Astrocyte (in vitro differentiated cells and primary cell): ENCODE measurements around the gene CNTN1.

Experiments
- EZH2 ChIP-seq: IDR thresholded peaks from 2 replicates; pipeline ENCODE4 v1.6.1; 2012; ENCODE audit warnings: mild to moderate bottlenecking, low read length, inconsistent platforms; ENCODE audit not compliant: insufficient read depth
- TF ChIP-seq, protein P1 (sequence below): IDR thresholded peaks from 2 replicates; pipeline ENCODE4 v1.5.1; 2011; ENCODE audit warnings: low read depth, mild to moderate bottlenecking, inconsistent platforms, low read length, moderate library complexity; ENCODE audit not compliant: insufficient read depth

DNA sequence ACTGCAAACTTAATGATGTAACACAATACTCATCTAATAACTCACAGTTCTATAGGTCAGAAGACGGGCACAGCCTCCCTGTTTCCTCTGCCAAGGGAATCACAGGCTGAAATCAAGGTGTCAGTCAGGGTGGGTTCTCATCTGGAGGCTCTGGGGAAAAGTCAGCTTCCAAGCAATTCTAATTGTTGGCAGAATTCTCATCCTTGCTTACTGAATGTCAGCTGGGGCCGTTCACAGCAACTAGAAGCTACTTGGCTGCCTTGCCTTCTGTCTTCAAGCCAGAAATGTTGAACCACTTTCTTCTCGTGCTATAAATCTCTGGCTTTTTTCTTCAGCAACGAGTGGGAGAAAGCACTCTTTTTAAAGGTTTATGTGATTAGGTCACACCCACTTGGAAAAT is 415.8 kb downstream of the CNTN1 start:
- TF ChIP-seq, protein P1, sequence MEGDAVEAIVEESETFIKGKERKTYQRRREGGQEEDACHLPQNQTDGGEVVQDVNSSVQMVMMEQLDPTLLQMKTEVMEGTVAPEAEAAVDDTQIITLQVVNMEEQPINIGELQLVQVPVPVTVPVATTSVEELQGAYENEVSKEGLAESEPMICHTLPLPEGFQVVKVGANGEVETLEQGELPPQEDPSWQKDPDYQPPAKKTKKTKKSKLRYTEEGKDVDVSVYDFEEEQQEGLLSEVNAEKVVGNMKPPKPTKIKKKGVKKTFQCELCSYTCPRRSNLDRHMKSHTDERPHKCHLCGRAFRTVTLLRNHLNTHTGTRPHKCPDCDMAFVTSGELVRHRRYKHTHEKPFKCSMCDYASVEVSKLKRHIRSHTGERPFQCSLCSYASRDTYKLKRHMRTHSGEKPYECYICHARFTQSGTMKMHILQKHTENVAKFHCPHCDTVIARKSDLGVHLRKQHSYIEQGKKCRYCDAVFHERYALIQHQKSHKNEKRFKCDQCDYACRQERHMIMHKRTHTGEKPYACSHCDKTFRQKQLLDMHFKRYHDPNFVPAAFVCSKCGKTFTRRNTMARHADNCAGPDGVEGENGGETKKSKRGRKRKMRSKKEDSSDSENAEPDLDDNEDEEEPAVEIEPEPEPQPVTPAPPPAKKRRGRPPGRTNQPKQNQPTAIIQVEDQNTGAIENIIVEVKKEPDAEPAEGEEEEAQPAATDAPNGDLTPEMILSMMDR, result no peak
- TF ChIP-seq EZH2, result no peak
